ENCODE data around the gene SSTR4.

DNA sequence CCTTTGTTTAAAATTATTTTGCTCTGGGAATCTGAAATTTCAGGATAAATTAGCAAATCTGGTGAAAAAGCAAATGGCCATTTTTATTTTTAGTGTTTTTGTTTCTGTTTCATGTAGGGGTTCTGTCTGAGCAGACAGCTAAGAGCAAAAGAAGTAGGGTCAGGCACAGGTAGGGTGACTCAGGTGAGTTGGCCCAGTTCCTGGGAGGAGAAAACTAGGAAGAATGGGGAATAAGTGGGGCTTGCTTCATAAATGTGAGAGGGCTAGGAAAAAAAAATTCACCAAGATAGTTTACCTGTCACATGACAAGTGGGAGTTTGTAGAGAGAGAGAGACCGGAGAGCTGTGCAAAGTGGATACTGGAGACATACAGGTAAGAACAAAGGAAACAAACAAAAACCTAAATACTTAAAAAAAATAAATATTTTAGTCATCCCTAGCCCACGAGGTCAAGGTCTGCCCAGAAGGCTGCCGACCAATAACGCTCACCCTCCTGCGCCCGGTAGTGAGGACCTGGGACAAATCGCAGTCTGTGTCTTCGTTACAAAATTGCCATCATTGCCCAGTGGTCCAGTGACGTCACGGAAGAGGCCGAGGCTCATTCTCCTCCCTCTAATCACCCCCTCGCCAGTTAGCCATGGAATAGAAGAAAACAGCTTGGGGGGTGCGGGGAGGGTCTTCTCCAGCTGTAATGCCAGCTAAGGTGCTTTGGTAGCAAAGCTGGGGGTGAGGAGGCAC is 12.1 kb downstream of the SSTR4 start:
- TF ChIP-seq, protein P1, sequence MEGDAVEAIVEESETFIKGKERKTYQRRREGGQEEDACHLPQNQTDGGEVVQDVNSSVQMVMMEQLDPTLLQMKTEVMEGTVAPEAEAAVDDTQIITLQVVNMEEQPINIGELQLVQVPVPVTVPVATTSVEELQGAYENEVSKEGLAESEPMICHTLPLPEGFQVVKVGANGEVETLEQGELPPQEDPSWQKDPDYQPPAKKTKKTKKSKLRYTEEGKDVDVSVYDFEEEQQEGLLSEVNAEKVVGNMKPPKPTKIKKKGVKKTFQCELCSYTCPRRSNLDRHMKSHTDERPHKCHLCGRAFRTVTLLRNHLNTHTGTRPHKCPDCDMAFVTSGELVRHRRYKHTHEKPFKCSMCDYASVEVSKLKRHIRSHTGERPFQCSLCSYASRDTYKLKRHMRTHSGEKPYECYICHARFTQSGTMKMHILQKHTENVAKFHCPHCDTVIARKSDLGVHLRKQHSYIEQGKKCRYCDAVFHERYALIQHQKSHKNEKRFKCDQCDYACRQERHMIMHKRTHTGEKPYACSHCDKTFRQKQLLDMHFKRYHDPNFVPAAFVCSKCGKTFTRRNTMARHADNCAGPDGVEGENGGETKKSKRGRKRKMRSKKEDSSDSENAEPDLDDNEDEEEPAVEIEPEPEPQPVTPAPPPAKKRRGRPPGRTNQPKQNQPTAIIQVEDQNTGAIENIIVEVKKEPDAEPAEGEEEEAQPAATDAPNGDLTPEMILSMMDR (IDR thresholded peaks at IDR 0.05; ENCODE audit: insufficient read depth, low read length, poor library complexity, severe bottlenecking), result no peak
- TF ChIP-seq EZH2phosphoT487 (conservative IDR thresholded peaks at IDR 0.05; ENCODE audit: low read length), result no peak

Data from SU-DHL-6 (cell line).